ENCODE data around the gene NCKAP5. TPM values are rescaled to one million over a fixed set of nuclear protein-coding genes. Genes with fewer than 3 reads are reported as not detected.

Gene NCKAP5
- total and polyA plus RNA-seq, 4 donors, result 0.57 to 2.8 (median 2.4) TPM

DNA sequence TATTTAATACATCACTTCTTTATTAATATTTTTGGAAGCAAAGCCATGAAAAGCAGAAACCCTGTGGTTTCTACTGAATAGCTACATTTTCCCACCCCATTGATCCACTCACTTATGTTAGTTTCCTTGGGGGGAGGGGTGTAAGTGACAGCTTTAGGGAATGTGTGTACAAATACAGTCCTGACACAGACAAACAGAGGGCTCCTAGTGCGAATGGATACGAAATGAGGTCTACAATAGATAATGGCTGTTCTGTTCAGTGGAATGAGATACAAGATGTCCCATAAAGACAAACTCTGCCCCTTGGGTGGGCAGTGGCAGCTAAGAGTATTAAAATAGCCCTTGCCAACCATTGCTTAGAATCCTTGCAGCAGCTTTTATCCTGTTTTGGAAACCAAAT lies 312.9 kb downstream of the NCKAP5 start:
- TF ChIP-seq YY1 (IDR thresholded peaks at IDR 0.05) (no peak), GABPA (IDR thresholded peaks at IDR 0.05 in 1 of 2, conservative IDR thresholded peaks at IDR 0.05 in 1 of 2) (no peak), JUND (IDR thresholded peaks at IDR 0.05) (no peak), RXRA (IDR thresholded peaks at IDR 0.05) (no peak), TAF1 (conservative IDR thresholded peaks at IDR 0.05) (no peak)
- TF ChIP-seq, protein P1, sequence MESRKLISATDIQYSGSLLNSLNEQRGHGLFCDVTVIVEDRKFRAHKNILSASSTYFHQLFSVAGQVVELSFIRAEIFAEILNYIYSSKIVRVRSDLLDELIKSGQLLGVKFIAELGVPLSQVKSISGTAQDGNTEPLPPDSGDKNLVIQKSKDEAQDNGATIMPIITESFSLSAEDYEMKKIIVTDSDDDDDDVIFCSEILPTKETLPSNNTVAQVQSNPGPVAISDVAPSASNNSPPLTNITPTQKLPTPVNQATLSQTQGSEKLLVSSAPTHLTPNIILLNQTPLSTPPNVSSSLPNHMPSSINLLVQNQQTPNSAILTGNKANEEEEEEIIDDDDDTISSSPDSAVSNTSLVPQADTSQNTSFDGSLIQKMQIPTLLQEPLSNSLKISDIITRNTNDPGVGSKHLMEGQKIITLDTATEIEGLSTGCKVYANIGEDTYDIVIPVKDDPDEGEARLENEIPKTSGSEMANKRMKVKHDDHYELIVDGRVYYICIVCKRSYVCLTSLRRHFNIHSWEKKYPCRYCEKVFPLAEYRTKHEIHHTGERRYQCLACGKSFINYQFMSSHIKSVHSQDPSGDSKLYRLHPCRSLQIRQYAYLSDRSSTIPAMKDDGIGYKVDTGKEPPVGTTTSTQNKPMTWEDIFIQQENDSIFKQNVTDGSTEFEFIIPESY (IDR thresholded peaks at IDR 0.05), result no peak
- Histone ChIP-seq H3K9ac (ENCODE audit: low read depth in 1 of 2, low read length in 2 of 2) (no peak overlapping the region), H3K4me1 (ENCODE audit: control insufficient read depth in 4 of 4, insufficient read depth in 4 of 4, low read length in 3 of 4) (no peaks in the 10 kb centered on the region), H3K27me3 (ENCODE audit: control insufficient read depth in 4 of 4, insufficient read depth in 4 of 4, low read length in 3 of 4) (no peaks in the 10 kb centered on the region), H3K36me3 (ENCODE audit: control insufficient read depth in 4 of 4, insufficient read depth in 3 of 4, low read depth in 1 of 4, low read length in 3 of 4) (no peaks in the 10 kb centered on the region), H3K4me3 (ENCODE audit: low read depth in 1 of 3, low read length in 3 of 3) (no peak overlapping the region), H3K9me3 (ENCODE audit: control insufficient read depth in 4 of 4, low read length in 3 of 4) (no peaks in the 10 kb centered on the region), H3K27ac (ENCODE audit: low read depth in 1 of 2, low read length in 2 of 2) (no peak overlapping the region)
- WGBS, result 83% methylated on average over 2 of the region's 2 CpGs
- DNase-seq (ENCODE audit: low spot score), result no peak

DNA sequence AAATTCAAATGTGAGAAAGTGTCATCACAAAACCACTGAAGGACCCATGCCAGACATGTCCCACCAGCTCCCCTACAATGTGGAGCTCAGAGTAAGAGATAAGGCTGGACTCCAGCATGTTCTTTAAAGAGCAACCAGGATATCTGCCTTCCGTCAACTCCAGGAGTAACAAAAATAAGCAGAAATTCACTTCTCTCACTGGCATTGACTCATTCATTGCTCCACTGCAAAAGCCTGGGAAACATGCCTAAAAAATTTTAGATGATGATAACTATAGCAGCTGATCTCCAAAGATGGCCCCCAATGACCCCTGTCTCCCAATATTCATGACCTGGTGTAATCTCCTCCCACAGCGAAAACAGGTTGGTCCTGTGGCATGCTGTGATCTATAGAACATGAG lies 314.5 kb downstream of the NCKAP5 start:
- Histone ChIP-seq H3K27ac (ENCODE audit: low read depth in 1 of 2, low read length in 2 of 2) (no peak overlapping the region), H3K4me3 (ENCODE audit: low read depth in 1 of 3, low read length in 3 of 3) (no peak overlapping the region), H3K9me3 (ENCODE audit: control insufficient read depth in 4 of 4, low read length in 3 of 4) (no peaks in the 10 kb centered on the region), H3K27me3 (ENCODE audit: control insufficient read depth in 4 of 4, insufficient read depth in 4 of 4, low read length in 3 of 4) (no peaks in the 10 kb centered on the region), H3K4me1 (ENCODE audit: control insufficient read depth in 4 of 4, insufficient read depth in 4 of 4, low read length in 3 of 4) (peaks cover 0 to under 1% (median under 1%) of the 10 kb centered on the region in 4 donors), H3K9ac (ENCODE audit: low read depth in 1 of 2, low read length in 2 of 2) (no peak overlapping the region), H3K36me3 (ENCODE audit: control insufficient read depth in 4 of 4, insufficient read depth in 3 of 4, low read depth in 1 of 4, low read length in 3 of 4) (no peaks in the 10 kb centered on the region)
- 93% methylated on average over 2 of the region's 2 CpGs for WGBS
- no peak for DNase-seq (ENCODE audit: low spot score)
- TF ChIP-seq TAF1 (conservative IDR thresholded peaks at IDR 0.05) (no peak), SP1 (IDR thresholded peaks at IDR 0.05) (no peak), RAD21 (IDR thresholded peaks at IDR 0.05) (no peak), RXRA (IDR thresholded peaks at IDR 0.05) (no peak), NR2F2 (IDR thresholded peaks at IDR 0.05) (no peak), HNF4G (IDR thresholded peaks at IDR 0.05) (no peak), YY1 (IDR thresholded peaks at IDR 0.05) (no peak), JUND (IDR thresholded peaks at IDR 0.05) (no peak), HNF4A (conservative IDR thresholded peaks at IDR 0.05) (no peak), EGR1 (IDR thresholded peaks at IDR 0.05; ENCODE audit: low read depth in 2 of 2) (no peak), GABPA (IDR thresholded peaks at IDR 0.05 in 1 of 2, conservative IDR thresholded peaks at IDR 0.05 in 1 of 2) (no peak), FOXA2 (IDR thresholded peaks at IDR 0.05) (no peak), FOXA1 (IDR thresholded peaks at IDR 0.05) (no peak)
- TF ChIP-seq, protein P2, sequence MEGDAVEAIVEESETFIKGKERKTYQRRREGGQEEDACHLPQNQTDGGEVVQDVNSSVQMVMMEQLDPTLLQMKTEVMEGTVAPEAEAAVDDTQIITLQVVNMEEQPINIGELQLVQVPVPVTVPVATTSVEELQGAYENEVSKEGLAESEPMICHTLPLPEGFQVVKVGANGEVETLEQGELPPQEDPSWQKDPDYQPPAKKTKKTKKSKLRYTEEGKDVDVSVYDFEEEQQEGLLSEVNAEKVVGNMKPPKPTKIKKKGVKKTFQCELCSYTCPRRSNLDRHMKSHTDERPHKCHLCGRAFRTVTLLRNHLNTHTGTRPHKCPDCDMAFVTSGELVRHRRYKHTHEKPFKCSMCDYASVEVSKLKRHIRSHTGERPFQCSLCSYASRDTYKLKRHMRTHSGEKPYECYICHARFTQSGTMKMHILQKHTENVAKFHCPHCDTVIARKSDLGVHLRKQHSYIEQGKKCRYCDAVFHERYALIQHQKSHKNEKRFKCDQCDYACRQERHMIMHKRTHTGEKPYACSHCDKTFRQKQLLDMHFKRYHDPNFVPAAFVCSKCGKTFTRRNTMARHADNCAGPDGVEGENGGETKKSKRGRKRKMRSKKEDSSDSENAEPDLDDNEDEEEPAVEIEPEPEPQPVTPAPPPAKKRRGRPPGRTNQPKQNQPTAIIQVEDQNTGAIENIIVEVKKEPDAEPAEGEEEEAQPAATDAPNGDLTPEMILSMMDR (IDR thresholded peaks at IDR 0.05; ENCODE audit: low read depth, low read length, missing input control), result no peak
- TF ChIP-seq, protein P1 (IDR thresholded peaks at IDR 0.05), result no peak
- TF ChIP-seq, protein P3, sequence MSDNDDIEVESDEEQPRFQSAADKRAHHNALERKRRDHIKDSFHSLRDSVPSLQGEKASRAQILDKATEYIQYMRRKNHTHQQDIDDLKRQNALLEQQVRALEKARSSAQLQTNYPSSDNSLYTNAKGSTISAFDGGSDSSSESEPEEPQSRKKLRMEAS (IDR thresholded peaks at IDR 0.05), result no peak
- TF ChIP-seq, protein P4, sequence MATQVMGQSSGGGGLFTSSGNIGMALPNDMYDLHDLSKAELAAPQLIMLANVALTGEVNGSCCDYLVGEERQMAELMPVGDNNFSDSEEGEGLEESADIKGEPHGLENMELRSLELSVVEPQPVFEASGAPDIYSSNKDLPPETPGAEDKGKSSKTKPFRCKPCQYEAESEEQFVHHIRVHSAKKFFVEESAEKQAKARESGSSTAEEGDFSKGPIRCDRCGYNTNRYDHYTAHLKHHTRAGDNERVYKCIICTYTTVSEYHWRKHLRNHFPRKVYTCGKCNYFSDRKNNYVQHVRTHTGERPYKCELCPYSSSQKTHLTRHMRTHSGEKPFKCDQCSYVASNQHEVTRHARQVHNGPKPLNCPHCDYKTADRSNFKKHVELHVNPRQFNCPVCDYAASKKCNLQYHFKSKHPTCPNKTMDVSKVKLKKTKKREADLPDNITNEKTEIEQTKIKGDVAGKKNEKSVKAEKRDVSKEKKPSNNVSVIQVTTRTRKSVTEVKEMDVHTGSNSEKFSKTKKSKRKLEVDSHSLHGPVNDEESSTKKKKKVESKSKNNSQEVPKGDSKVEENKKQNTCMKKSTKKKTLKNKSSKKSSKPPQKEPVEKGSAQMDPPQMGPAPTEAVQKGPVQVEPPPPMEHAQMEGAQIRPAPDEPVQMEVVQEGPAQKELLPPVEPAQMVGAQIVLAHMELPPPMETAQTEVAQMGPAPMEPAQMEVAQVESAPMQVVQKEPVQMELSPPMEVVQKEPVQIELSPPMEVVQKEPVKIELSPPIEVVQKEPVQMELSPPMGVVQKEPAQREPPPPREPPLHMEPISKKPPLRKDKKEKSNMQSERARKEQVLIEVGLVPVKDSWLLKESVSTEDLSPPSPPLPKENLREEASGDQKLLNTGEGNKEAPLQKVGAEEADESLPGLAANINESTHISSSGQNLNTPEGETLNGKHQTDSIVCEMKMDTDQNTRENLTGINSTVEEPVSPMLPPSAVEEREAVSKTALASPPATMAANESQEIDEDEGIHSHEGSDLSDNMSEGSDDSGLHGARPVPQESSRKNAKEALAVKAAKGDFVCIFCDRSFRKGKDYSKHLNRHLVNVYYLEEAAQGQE (IDR thresholded peaks at IDR 0.05), result no peak
- TF ChIP-seq, protein P5, sequence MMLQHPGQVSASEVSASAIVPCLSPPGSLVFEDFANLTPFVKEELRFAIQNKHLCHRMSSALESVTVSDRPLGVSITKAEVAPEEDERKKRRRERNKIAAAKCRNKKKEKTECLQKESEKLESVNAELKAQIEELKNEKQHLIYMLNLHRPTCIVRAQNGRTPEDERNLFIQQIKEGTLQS (IDR thresholded peaks at IDR 0.05), result no peak
